AG04449 (cell line): Measurements from ENCODE around the gene PPP1R13L.

Experiments
- CTCF ChIA-PET: fragments of 350-600 bp; formaldehyde crosslinking; extraction: SDS; loops from one replicate; lab custom pipeline; 2021; ENCODE audit warnings: antibody characterized with exemption; lab: Yijun Ruan, JAX
- POLR2A ChIA-PET: fragments of 400-600, 350-600 bp; formaldehyde crosslinking; extraction: SDS; loops from one replicate; lab custom pipeline; 2020; ENCODE audit warnings: antibody characterized with exemption, inconsistent platforms; lab: Yijun Ruan, JAX
- DNase-seq: peaks from one replicate; pipeline ENCODE4 v3.0.0-alpha.2; 2010; ENCODE audit warnings: low read depth, low spot score
- H3K4me3 ChIP-seq: 2 replicates; pipeline ENCODE4 v1.5.1; 2011; ENCODE audit warnings: low read depth, mild to moderate bottlenecking, control low read depth, low read length
- TF ChIP-seq, protein P1 (sequence below): IDR thresholded peaks from one replicate; pipeline ENCODE4 v1.5.1; 2011; ENCODE audit warnings: mild to moderate bottlenecking, moderate library complexity, low read length, control low read depth, inconsistent platforms; ENCODE audit not compliant: insufficient read depth; ENCODE audit errors: missing control alignments

PPP1R13L gene

DNA sequence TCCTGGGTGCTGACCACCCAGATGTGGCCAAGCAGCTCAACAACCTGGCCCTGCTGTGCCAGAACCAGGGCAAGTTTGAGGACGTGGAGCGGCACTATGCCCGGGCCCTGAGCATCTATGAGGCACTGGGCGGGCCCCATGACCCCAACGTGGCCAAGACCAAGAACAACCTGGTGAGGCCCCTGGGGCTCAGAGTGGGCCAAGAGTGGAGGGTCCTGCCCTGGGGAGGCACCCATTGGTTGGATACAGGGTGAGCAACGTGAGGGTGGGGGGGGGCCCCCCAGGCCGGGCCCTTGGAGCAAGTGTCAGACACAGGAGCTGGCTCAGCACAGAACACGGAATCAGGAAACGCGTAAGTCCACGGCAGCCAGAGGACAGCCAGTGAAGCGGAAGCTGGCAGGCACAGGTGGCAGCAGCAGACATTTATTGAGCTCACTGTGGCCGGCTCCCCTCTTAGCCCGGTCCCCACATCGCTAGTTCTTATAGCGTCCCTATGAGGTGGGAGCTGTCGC lies 55.4 kb downstream of the PPP1R13L start:
- TF ChIP-seq, protein P1, sequence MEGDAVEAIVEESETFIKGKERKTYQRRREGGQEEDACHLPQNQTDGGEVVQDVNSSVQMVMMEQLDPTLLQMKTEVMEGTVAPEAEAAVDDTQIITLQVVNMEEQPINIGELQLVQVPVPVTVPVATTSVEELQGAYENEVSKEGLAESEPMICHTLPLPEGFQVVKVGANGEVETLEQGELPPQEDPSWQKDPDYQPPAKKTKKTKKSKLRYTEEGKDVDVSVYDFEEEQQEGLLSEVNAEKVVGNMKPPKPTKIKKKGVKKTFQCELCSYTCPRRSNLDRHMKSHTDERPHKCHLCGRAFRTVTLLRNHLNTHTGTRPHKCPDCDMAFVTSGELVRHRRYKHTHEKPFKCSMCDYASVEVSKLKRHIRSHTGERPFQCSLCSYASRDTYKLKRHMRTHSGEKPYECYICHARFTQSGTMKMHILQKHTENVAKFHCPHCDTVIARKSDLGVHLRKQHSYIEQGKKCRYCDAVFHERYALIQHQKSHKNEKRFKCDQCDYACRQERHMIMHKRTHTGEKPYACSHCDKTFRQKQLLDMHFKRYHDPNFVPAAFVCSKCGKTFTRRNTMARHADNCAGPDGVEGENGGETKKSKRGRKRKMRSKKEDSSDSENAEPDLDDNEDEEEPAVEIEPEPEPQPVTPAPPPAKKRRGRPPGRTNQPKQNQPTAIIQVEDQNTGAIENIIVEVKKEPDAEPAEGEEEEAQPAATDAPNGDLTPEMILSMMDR = no peak
- CTCF ChIA-PET = interaction anchor here (1.5 kb wide), 1 partner anchor 10 kb away, joined by 6 read pairs; no protein-coding TSS in a partner anchor
- POLR2A ChIA-PET = no interaction called here
- no peak overlapping the region for H3K4me3 ChIP-seq
- no peak for DNase-seq

DNA sequence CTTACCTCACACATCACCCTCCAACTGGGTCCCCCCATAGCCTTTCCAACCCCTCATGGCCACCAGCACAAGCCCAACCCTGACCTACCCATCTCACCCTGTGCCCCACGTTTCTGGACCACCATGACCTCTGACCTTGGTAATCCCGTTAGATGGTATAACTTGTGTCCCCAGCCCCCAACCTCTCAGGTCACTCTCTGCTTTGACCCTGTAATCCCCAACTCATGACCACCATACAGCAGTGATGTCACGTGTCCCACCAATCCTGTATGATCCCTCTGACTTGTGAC lies 55.8 kb downstream of the PPP1R13L start:
- ChIA-PET CTCF (interaction anchor here (1.5 kb wide), 1 partner anchor 10 kb away, joined by 6 read pairs; no protein-coding TSS in a partner anchor), POLR2A (no interaction called here)
- TF ChIP-seq, protein P1 = no peak
- no peak for DNase-seq
- no peak overlapping the region for H3K4me3 ChIP-seq

DNA sequence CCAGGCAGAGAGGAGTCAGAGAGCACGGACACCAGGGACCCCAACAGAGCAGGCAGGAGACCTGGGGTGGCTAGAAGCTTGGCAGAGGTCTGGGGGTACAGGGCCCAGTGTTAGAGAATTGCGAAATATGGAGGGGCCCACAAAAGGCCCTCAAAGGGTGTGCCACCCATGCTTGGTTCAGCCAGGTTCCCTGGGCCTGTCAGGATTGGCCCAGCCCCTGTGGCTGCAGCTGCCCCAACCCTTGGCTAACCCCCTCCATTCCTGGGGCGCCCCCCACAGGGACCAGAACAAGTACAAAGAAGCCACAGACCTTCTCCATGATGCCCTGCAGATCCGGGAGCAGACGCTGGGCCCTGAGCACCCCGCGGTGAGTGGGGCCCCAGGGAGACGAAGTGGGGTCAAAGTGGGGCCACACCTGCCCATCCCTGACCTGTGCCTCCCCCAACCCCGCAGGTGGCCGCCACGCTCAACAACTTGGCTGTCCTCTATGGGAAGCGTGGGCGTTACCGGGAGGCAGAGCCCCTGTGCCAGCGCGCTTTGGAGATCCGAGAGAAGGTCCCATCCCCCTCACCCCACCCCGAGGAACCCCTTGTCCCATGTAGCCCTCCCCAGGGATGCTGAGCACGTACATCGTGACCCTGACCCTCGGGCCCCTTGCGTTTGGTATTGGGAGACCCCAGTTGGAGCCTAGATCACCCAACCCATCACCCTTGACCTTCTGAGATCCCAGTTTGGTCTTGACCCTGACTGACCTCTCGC lies 56.3 kb downstream of the PPP1R13L start:
- POLR2A ChIA-PET = no interaction called here
- no peak overlapping the region for H3K4me3 ChIP-seq
- CTCF ChIA-PET = interaction anchor here (1.5 kb wide), 1 partner anchor 9 kb away, joined by 6 read pairs; no protein-coding TSS in a partner anchor
- DNase-seq = no peak
- TF ChIP-seq, protein P1 = no peak

DNA sequence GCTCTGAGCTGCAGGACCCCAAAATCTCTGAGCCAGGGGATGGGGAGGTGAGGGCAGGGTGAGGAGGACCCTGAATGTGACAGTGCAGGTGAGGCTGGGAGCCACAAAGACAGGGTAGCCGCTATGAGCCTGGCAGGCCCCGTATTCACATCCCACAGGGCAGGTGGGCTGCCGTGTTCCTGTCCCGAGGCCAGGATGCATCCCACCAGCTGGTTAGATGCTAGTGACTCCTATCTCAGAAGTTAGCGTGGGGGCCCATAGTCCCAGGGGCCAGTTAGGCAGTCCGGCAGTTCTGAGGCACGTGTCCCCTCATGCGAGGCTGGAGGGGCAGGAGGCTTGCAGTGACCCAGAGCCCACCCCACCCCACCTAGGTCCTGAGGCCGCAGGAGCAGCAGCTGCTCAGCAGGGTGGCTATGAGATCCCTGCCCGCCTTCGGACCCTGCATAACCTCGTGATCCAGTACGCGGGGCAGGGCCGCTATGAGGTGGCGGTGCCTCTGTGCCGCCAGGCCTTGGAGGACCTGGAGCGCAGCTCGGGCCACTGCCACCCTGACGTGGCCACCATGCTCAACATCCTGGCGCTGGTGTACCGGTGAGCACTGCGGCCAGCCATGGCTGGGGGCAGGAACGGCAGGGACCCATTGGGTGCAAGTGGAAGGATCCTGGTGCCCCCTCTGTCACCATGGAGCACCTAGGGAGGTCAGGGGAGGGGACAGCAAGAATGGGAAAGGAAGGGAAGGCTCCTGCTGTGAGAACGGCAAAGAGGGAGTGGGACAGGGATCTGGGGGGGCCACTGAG lies 57.1 kb downstream of the PPP1R13L start:
- H3K4me3 ChIP-seq = no peak overlapping the region
- TF ChIP-seq, protein P1 = no peak
- CTCF ChIA-PET = no interaction called here
- POLR2A ChIA-PET = no interaction called here
- no peak for DNase-seq

DNA sequence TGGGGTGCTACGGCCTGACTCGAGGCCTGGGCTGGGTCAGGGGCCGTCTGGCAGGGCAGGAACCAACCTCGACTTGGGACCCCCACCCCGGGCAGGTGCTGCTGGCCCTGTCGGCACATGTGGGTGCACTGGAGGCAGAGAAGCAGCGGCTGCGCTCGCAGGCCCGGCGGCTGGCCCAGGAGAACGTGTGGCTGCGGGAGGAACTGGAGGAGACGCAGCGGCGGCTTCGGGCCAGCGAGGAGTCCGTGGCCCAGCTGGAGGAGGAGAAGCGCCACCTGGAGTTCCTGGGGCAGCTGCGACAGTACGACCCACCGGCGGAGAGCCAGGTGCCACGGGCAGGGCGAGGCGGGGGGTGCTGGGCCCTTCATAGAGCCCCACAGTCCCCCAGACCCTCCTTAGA lies 58.4 kb downstream of the PPP1R13L start:
- TF ChIP-seq, protein P1 = no peak
- ChIA-PET CTCF (interaction anchor here (1.5 kb wide), 1 partner anchor 9 kb away, joined by 5 read pairs; no protein-coding TSS in a partner anchor), POLR2A (interaction anchor here (0.6 kb wide), 1 partner anchor 368 kb away, joined by 3 read pairs; no protein-coding TSS in a partner anchor)
- no peak for DNase-seq
- H3K4me3 ChIP-seq = no peak overlapping the region

DNA sequence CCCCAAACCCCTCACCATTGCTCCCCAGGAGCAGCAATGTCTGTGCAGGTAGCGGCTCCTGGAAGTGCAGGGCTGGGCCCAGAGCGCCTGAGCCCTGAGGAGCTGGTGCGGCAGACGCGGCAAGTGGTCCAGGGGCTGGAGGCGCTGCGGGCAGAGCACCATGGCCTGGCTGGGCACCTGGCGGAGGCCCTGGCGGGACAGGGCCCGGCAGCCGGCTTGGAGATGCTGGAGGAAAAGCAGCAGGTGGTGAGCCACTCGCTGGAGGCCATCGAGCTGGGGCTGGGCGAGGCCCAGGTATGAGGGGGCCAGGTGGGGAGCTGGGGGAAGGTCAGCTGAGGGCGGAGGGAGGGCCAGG lies 59.4 kb downstream of the PPP1R13L start:
- TF ChIP-seq, protein P1 = no peak
- no peak for DNase-seq
- ChIA-PET POLR2A (no interaction called here), CTCF (interaction anchor here (0.6 to 1.5 kb wide), 3 partner anchors 10 to 146 kb away, joined by 3 to 5 read pairs (median 4); no protein-coding TSS in a partner anchor)
- no peak overlapping the region for H3K4me3 ChIP-seq
